ENCODE data around the gene C3orf52. TPM values are rescaled to one million over a fixed set of nuclear protein-coding genes. Genes with fewer than 3 reads are reported as not detected.

Gene C3orf52
- total and polyA plus RNA-seq, 10 of the 15 experiments (the other 5 are each of a cell fraction or from before 2014, with no cell fraction given): 0.15 to 1.9 (median 0.73) TPM

GRCh38 chr3:112119962-112120836 is 34.0 kb downstream of the C3orf52 start (continued):
- TF ChIP-seq ZNF687 (IDR thresholded peaks at IDR 0.05) (peak; percentile 63), NR2C2 (IDR thresholded peaks at IDR 0.05; ENCODE audit: borderline replicate concordance, control insufficient read depth, insufficient read length, low read depth) (no peak), NFYB (IDR thresholded peaks at IDR 0.05; ENCODE audit: insufficient read depth, low read depth, low read length) (no peak), SP1 (IDR thresholded peaks at IDR 0.05; ENCODE audit: low read depth, low read length) (no peak), PAX8 (IDR thresholded peaks at IDR 0.05) (no peak), TCF7 (IDR thresholded peaks at IDR 0.05; ENCODE audit: borderline replicate concordance) (no peak), IKZF1 (conservative IDR thresholded peaks at IDR 0.05) (peak; percentile 58), ZNF24 (IDR thresholded peaks at IDR 0.05) (no peak), E4F1 (IDR thresholded peaks at IDR 0.05; ENCODE audit: borderline replicate concordance, partially characterized antibody) (no peak), IRF4 (IDR thresholded peaks at IDR 0.05; ENCODE audit: low read depth, low read length) (no peak), GABPA (IDR thresholded peaks at IDR 0.05; ENCODE audit: low read depth) (0 out of 2 replicates have a peak, but pooled peaks have one; percentile 32), ELK1 (IDR thresholded peaks at IDR 0.05; ENCODE audit: low read depth, low read length) (no peak)
